ENCODE measurements around the gene MRPS21.
"Not testable (repeated sequence)": the region's sequence is repeated elsewhere in the genome, so short reads cannot be mapped to it uniquely, and the experiment has no call there.

The MRPS21 gene

DNA sequence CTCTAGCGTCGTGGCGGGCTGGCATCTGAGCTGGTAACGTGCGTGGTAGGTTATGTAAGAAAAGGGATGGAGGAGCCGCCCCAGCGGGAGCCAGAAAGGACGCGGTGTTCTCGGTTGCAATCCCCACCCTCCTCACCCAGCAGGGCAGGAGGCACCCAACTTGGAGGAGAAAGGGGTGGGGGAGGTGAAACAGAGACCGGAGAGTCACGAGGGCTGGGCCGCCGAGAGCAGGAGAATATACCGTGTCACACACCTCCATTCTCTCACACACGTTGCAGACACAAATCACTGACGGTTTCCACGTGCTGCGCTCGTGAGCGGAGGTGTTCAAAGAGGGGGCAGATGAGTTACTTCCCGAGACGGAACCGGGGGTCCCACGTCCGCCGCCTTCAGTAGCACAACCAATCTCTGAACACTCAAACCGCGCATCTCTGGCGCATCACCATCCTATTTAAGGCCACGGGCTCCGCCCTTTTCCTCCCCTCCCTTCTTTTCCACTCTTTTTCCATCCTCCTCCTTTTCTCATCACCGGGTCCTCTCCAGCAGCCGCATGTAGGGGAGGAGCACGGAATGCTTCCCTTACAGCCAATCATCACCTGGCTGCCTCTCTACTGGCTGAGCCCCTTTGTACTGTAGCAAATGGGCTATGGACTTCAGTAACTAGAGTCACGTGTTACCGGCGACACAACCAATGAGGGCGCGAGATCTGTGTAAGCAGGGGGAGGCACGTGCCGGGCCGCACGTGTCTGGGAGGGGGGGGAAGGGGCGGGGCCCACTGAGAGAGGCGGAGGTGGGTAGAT, 11.7 kb upstream of the MRPS21 start, which contains the start of gene CIART:
Gene CIART, plus strand, starts transcription at position 797 of the 800 bp plus-strand sequence. CDS start 714 bp downstream, outside the sequence.
- peak; percentile 38 to 41 for DNase-seq

- no peak for DNase-seq
Measured at GRCh38 chr1:150282558-150282958, 11.1 kb upstream of the MRPS21 start.

DNA sequence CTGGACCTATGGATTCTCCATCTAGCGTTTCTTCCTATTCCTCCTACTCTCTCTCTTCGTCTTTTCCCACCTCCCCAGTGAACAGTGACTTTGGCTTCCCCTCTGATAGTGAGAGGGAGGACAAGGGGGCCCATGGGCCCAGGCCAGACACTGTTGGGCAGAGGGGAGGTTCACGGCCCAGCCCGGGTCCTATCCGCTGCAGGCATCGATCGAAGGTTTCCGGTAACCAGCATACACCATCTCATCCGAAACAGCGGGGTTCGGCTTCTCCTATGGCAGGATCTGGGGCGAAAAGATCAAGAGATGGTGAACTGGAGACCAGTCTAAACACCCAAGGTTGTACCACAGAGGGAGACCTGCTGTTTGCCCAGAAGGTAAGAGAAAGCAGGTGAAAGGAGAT, 10.4 kb upstream of the MRPS21 start:
- DNase-seq = no peak

DNA sequence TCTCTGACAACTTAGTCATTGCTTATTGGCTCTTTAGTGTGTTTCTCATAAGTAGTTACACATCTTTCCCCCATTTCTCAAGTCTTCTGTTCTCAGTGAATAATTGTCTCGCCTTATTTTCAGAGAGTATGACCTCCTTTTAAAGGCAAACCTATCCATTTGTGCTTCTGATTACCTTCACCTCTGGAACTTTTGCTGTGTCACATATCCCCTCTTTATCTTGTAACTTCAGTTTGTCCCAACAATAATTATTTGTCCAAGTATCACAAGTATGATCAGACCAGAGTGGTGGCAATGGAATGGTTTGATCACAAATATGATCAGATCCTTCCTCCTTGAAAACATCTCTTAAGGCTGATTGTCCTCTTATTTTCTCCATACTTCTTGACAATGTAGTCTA, 5.3 kb upstream of the MRPS21 start:
- no peak for DNase-seq

DNA sequence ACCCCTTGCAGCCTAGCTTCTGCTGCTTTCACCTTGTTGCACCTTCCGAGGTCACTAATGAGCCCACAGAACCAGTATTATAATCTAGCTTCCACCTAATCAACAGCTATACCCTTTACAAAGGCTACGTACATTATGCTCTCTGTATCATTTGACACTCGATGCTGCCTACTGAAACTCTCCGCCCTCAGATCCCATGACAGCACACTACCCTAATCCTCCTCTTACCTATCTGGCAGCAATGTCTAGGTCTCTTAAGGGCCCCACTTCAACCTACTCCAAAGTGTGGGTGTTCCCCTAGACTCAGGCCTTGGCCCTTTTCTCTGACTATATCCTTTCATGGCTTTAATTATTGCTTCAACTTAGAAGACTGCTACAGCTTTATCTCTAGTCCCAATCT, 4.8 kb upstream of the MRPS21 start:
- DNase-seq = no peak

- DNase-seq = no peak
Measured at GRCh38 chr1:150295476-150295875, 1.8 kb downstream of the MRPS21 start.

DNA sequence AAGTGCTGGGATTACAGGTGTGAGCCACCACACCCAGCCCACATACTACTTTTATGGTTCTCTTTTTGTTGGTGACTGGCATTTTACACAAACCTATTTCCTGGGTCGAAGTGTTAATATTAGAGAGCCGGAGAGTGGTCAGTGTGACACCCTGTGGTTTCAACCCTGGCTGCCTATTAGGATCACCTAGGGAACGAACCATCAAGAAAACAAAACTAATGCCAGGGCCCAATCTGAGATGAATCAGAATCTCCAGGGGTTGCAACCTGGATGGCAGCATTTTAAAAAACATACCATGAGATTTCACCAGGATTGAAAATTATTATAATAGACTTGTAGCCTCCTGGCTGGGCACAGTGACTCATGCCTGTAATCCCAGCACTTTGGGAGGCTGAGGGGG, 6.1 kb downstream of the MRPS21 start:
- no peak for DNase-seq

DNA sequence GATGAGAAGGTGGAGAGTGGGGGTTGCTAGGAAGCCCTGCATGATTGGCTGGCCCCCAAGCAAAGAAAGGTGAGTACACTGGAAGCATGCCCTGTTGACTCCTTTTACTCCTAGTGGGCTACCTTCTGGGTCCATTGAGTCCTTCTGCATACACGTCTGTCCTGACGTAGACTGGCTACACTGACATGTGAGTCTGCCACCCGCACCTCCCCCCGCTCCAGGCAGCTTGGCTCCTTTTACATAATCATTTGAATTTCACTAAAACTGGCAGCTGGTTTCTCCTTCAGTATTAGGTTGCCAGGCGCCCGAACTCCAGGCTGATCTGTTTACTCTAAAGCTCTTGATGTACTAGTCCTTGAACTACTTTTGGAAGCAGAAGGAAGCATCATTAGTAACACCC, 8.7 kb downstream of the MRPS21 start:
- no peak for DNase-seq

- no peak for DNase-seq
Measured at GRCh38 chr1:150302902-150303301, 9.2 kb downstream of the MRPS21 start.

DNA sequence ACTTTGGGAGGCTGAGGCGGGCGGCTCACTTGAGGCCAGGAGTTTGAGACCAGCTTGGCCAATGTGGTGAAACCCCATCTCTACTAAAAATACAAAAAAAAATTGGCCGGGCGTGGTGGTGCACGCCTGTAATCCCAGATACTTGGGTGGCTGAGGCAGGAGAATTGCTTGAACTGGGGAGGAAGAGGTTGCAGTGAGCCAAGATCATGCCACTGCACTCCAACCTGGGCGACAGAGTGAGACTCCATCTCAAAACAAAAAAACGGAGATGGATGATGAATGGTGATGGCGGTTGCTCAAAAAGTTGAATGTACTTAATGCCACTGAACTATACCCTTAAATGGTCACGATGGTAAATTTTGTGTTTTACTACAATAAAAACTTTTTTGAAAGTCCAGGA, 14.9 kb downstream of the MRPS21 start:
- DNase-seq = not testable (repeated sequence)

DNA sequence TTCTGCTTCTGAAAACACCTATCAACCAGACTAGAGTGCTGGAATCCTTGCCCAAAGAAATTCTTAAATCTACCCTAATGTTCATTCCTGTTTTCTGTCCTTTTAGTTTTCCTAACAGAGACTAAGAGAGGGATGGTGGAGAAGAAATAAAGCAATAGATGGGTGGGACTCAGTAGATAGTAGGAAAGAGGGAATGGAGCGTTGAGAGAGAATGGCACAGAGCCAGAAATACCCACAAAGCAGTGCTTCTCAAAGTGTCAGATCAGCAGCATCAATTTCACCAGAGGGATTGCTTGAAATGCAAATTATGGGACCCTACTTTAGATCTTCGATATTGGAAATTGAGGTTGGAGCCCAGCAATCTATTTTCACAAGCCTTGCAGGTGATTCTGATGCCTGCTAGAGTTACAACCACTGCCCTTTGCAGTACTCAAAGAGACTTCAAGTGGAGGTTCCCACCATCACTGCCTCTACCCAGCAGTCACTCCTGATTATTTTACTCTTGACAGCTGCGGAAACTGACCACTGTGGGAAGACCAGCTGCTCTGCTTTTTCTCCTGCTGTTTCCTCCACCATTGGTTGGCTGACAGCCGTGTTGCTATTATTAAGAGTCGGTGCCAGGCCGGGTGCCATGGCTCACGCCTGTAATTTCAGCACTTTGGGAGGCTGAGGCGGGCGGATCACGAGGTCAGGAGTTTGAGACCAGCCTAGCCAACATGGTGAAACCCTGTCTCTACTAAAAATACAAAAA, 16.3 kb downstream of the MRPS21 start:
- no peak for DNase-seq

GRCh38 chr1:150311762-150312161, 18.1 kb downstream of the MRPS21 start:
- DNase-seq = no peak

- DNase-seq = not testable (repeated sequence)
Measured at GRCh38 chr1:150314691-150315090, 21.0 kb downstream of the MRPS21 start.

DNA sequence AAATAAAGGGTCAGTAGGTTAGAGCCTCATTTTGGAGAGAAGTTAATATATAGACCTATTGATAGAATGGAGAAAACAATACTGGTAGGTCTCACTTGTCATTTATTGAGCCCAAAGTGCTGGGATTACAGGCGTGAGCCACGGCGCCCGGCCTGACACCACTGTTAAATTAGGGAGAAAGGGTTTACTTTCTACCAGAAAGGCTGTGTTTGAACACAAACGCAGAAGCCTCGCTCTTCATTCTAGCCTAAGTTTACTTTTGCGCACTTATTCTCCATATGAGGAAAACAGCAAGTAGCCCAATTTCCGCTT, 27.0 kb downstream of the MRPS21 start:
- DNase-seq = peak in 1 of 2 donors; percentile 27

DNA sequence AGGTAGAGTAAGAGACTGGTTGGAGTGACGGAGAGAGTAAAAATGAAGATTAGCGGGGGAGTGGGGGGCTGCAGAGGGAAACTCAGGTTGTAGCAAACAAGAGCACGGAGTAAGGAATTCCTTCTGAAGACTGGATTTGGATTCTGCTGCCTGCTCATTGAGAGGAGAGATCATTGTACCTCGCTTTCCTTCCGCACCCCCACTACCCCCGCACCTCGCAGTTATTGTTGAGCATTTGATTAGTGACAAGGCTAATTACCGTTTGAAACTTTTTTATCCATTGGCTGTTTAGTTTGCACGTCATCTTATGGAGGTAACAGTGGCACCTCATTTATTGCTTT, 28.1 kb downstream of the MRPS21 start:
- DNase-seq = no peak

- peak; percentile 95 to 99 for DNase-seq
Measured at GRCh38 chr1:150322310-150322709, 28.6 kb downstream of the MRPS21 start.

GRCh38 chr1:150332651-150333290, 39.1 kb downstream of the MRPS21 start:
- DNase-seq = no peak

DNA sequence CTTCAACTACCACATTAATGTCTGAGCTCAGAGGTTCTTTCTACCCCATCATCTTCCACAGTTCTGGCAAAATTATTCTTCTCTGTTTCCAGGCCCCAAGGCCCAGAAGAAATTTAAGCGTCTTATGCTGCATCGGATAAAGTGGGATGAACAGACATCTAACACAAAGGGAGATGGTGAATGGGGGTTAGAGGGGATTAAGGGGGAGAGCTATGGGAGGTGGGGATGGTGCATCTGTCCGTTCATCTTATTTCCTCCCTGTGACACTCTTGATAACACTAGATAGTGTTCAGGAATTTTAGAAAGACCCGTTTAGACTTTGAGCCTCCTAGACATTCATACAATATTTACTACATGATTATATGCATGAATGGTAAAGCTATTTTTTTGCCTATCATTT, 52.7 kb downstream of the MRPS21 start:
- DNase-seq = no peak

- peak; percentile 22 to 72 for DNase-seq
Measured at GRCh38 chr1:150352866-150353265, 59.2 kb downstream of the MRPS21 start.
